ENCODE data around the gene MRPL1. TPM values are rescaled to one million over a fixed set of nuclear protein-coding genes. Genes with fewer than 3 reads are reported as not detected.

The MRPL1 gene
- total RNA-seq, 1 donor from 2014 or later, result 38.6 TPM

DNA sequence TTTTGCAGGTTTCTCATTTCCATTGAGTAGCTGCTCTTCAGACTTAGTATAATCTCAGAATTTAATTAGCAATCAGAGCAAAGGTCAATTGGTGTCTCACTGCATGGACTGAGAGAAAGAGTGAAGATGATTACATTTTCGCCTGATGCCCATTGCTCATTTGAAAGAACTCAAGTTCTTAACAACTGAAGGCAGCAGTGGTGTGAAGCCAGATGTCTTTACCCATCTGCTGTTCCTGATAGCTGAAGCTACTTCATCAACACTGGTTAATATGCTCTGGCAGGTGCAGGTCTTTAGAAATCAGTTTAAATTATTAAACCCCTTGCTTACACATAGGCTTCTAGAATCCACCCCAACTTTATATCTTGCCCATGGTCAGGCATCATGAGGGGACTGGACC lies 130.0 kb downstream of the MRPL1 start:
- Histone ChIP-seq H3K27me3 (ENCODE audit: control insufficient read depth in 3 of 3, insufficient read depth in 3 of 3, low read length in 3 of 3) (no peaks in the 10 kb centered on the region), H3K9me3 (ENCODE audit: control insufficient read depth in 3 of 3, low read length in 3 of 3) (no peaks in the 10 kb centered on the region), H3K4me1 (ENCODE audit: control insufficient read depth in 3 of 3, insufficient read depth in 3 of 3, low read length in 3 of 3) (peaks cover 0 to 11% (median 0%) of the 10 kb centered on the region in 3 donors), H3K9ac (ENCODE audit: low read depth in 1 of 3, low read length in 3 of 3) (no peak overlapping the region), H3K4me3 (ENCODE audit: low read length in 3 of 3) (no peak overlapping the region), H3K36me3 (ENCODE audit: control insufficient read depth in 3 of 3, insufficient read depth in 3 of 3, low read length in 3 of 3) (no peaks in the 10 kb centered on the region), H3K27ac (ENCODE audit: low read depth, low read length) (no peak overlapping the region)

DNA sequence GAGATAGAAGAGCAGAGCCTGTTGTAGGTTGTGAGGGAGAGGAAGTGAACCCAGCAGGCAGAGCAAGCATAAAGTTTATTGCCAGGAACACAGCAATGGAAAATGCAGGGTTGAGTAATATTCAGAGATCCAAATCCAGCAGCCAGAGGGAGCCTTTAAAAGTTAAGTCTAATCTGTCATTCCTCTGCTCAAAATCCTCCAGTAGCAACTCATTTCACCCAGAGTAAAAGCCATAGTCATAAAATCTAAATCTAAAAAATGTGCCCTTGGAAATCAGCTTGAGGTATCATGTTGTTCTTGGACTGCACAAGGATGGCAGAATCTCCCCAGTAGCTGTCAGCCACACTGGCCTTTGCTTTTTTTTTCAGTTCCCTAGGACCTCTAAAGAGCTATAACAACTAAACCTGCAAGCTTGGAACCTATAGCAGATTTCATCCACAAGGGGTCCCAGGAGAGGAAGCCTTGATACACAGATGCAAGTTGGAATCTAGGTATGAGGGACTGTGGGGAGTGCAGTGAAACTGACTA lies 131.6 kb downstream of the MRPL1 start:
- peaks cover 0 to 11% (median 0%) of the 10 kb centered on the region in 3 donors for H3K4me1 ChIP-seq (ENCODE audit: control insufficient read depth in 3 of 3, insufficient read depth in 3 of 3, low read length in 3 of 3)
- H3K27me3 ChIP-seq (ENCODE audit: control insufficient read depth in 3 of 3, insufficient read depth in 3 of 3, low read length in 3 of 3), result no peaks in the 10 kb centered on the region
- no peak overlapping the region for H3K4me3 ChIP-seq (ENCODE audit: low read length in 3 of 3)
- H3K9me3 ChIP-seq (ENCODE audit: control insufficient read depth in 3 of 3, low read length in 3 of 3), result no peaks in the 10 kb centered on the region
- no peak overlapping the region for H3K9ac ChIP-seq (ENCODE audit: low read depth in 1 of 3, low read length in 3 of 3)
- no peaks in the 10 kb centered on the region for H3K36me3 ChIP-seq (ENCODE audit: control insufficient read depth in 3 of 3, insufficient read depth in 3 of 3, low read length in 3 of 3)
- H3K27ac ChIP-seq (ENCODE audit: low read depth, low read length), result no peak overlapping the region

DNA sequence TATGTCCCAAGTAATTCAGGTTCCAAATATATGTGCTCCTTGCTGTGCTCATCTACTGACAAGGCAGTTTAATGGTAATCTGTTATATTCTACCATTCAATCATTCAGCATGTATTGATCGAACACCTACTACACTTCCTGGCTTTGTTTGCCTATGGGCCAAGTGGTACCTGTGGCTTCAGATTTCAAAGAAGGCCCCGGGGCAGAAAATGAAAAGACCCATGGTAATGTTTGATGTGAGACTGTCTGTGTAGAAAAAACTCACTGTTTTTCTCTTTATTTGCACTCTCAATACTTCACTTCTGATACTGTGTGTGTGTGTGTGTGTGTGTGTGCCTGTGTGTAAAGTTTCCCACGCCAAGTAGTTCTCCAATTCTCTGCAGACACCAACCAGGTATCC lies 133.4 kb downstream of the MRPL1 start:
- H3K27ac ChIP-seq (ENCODE audit: low read depth, low read length), result no peak overlapping the region
- no peak overlapping the region for H3K9ac ChIP-seq (ENCODE audit: low read depth in 1 of 3, low read length in 3 of 3)
- no peaks in the 10 kb centered on the region for H3K27me3 ChIP-seq (ENCODE audit: control insufficient read depth in 3 of 3, insufficient read depth in 3 of 3, low read length in 3 of 3)
- no peaks in the 10 kb centered on the region for H3K36me3 ChIP-seq (ENCODE audit: control insufficient read depth in 3 of 3, insufficient read depth in 3 of 3, low read length in 3 of 3)
- peaks cover 0 to 11% (median 0%) of the 10 kb centered on the region in 3 donors for H3K4me1 ChIP-seq (ENCODE audit: control insufficient read depth in 3 of 3, insufficient read depth in 3 of 3, low read length in 3 of 3)
- H3K9me3 ChIP-seq (ENCODE audit: control insufficient read depth in 3 of 3, low read length in 3 of 3), result no peaks in the 10 kb centered on the region
- no peak overlapping the region for H3K4me3 ChIP-seq (ENCODE audit: low read length in 3 of 3)

DNA sequence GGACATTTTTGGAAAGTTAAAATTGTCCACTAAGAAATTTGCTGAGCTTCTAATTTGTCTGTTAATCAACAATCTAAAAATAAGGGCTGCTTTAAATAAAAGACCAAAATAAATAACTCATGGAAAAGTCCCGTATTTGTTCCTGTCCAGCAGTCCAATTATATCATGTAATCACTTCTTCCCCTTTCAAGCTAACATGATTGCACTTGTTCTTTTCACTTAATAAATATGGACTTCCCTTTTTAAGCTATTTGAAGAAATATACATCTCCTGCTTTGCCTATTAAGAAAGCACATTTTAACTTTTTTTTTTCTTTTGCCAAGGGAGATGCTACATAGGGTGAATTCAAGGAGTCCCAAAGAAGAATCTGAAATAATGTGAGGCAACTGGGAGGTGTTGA lies 138.9 kb downstream of the MRPL1 start:
- no peak overlapping the region for H3K4me3 ChIP-seq (ENCODE audit: low read length in 3 of 3)
- no peaks in the 10 kb centered on the region for H3K36me3 ChIP-seq (ENCODE audit: control insufficient read depth in 3 of 3, insufficient read depth in 3 of 3, low read length in 3 of 3)
- no peaks in the 10 kb centered on the region for H3K9me3 ChIP-seq (ENCODE audit: control insufficient read depth in 3 of 3, low read length in 3 of 3)
- H3K27ac ChIP-seq (ENCODE audit: low read depth, low read length), result no peak overlapping the region
- H3K27me3 ChIP-seq (ENCODE audit: control insufficient read depth in 3 of 3, insufficient read depth in 3 of 3, low read length in 3 of 3), result no peaks in the 10 kb centered on the region
- H3K4me1 ChIP-seq (ENCODE audit: control insufficient read depth in 3 of 3, insufficient read depth in 3 of 3, low read length in 3 of 3), result no peaks in the 10 kb centered on the region
- no peak overlapping the region for H3K9ac ChIP-seq (ENCODE audit: low read depth in 1 of 3, low read length in 3 of 3)

DNA sequence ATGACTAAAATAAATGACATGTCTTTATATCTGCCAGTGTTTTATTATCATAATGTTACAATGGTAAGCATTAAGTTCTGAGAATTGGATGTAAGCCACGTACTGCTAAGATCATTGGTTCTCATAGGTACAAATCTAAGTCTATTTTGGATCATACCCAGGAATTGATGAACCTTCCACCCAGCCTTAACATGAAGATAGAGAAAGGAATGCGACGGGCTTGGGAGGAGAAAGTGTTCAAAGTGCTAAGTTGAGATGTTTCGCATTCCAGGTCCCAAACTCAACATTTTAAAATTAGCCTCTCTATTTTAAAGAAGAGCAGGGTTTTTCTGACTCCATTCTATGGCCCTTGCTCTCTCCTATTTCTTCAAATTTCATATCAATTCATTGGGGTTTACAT lies 139.6 kb downstream of the MRPL1 start:
- H3K36me3 ChIP-seq (ENCODE audit: control insufficient read depth in 3 of 3, insufficient read depth in 3 of 3, low read length in 3 of 3), result no peaks in the 10 kb centered on the region
- no peak overlapping the region for H3K4me3 ChIP-seq (ENCODE audit: low read length in 3 of 3)
- no peak overlapping the region for H3K9ac ChIP-seq (ENCODE audit: low read depth in 1 of 3, low read length in 3 of 3)
- no peaks in the 10 kb centered on the region for H3K27me3 ChIP-seq (ENCODE audit: control insufficient read depth in 3 of 3, insufficient read depth in 3 of 3, low read length in 3 of 3)
- H3K4me1 ChIP-seq (ENCODE audit: control insufficient read depth in 3 of 3, insufficient read depth in 3 of 3, low read length in 3 of 3), result no peaks in the 10 kb centered on the region
- H3K27ac ChIP-seq (ENCODE audit: low read depth, low read length), result no peak overlapping the region
- H3K9me3 ChIP-seq (ENCODE audit: control insufficient read depth in 3 of 3, low read length in 3 of 3), result no peaks in the 10 kb centered on the region

Small RNA genes lying within 50 kb of the gene (small RNA-seq; reads per million reads assigned to genes)
- not detected for gene AC112225.1

Other genes starting within 250 kb of the MRPL1 start
- 31.3 TPM for gene CNOT6L, start 43.5 kb upstream of the MRPL1 start, total RNA-seq
- 15.1 TPM for gene FRAS1, start 194.5 kb downstream of the MRPL1 start, total RNA-seq